Measurements from ENCODE around the gene ALB.

- TF ChIP-seq ZNF263 (CRISPR knock-in tag; IDR thresholded peaks at IDR 0.05; ENCODE audit: low read depth) (no peak), ATF2 (CRISPR knock-in tag; IDR thresholded peaks at IDR 0.05; ENCODE audit: borderline replicate concordance, low read depth) (no peak), GRHL2 (CRISPR knock-in tag; IDR thresholded peaks at IDR 0.05; ENCODE audit: insufficient replicate concordance, severe bottlenecking) (no peak), CTCF (IDR thresholded peaks at IDR 0.05) (no peak), MAX (CRISPR knock-in tag; IDR thresholded peaks at IDR 0.05) (no peak)
Measured at GRCh38 chr4:73439991-73440390, 35.9 kb downstream of the ALB start.
